ENCODE measurements around the gene SLCO6A1. TPM values are rescaled to one million over a fixed set of nuclear protein-coding genes. Genes with fewer than 3 reads are reported as not detected.
A peak's percentile ranks its signal among the peaks of the same experiment; 100 is the strongest.
"Not testable (repeated sequence)": the region's sequence is repeated elsewhere in the genome, so short reads cannot be mapped to it uniquely, and the experiment has no call there.

Gene SLCO6A1
- total and polyA plus RNA-seq, 12 donors, result not detected

GRCh38 chr5:102511666-102512065, 12.9 kb upstream of the SLCO6A1 start:
- ATAC-seq (peak in 4 of 8 donors; percentile 23 to 55 (median 44)), DNase-seq (peak in 1 of 2 donors; percentile 21)
- TF ChIP-seq, protein P1, sequence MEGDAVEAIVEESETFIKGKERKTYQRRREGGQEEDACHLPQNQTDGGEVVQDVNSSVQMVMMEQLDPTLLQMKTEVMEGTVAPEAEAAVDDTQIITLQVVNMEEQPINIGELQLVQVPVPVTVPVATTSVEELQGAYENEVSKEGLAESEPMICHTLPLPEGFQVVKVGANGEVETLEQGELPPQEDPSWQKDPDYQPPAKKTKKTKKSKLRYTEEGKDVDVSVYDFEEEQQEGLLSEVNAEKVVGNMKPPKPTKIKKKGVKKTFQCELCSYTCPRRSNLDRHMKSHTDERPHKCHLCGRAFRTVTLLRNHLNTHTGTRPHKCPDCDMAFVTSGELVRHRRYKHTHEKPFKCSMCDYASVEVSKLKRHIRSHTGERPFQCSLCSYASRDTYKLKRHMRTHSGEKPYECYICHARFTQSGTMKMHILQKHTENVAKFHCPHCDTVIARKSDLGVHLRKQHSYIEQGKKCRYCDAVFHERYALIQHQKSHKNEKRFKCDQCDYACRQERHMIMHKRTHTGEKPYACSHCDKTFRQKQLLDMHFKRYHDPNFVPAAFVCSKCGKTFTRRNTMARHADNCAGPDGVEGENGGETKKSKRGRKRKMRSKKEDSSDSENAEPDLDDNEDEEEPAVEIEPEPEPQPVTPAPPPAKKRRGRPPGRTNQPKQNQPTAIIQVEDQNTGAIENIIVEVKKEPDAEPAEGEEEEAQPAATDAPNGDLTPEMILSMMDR (IDR thresholded peaks at IDR 0.05), result no peak
- Histone ChIP-seq H3K36me3 (no peaks in the 10 kb centered on the region), H3K4me3 (no peak overlapping the region), H3K4me1 (peaks cover 0 to 15% (median 0%) of the 10 kb centered on the region in 9 donors), H3K27ac (no peak overlapping the region), H3K9me3 (no peaks in the 10 kb centered on the region), H3K27me3 (no peaks in the 10 kb centered on the region)
- intact Hi-C loops (cut with DNase I), result no loop called here
- 33% methylated on average over 4 of the region's 4 CpGs for WGBS, 2 donors

DNA sequence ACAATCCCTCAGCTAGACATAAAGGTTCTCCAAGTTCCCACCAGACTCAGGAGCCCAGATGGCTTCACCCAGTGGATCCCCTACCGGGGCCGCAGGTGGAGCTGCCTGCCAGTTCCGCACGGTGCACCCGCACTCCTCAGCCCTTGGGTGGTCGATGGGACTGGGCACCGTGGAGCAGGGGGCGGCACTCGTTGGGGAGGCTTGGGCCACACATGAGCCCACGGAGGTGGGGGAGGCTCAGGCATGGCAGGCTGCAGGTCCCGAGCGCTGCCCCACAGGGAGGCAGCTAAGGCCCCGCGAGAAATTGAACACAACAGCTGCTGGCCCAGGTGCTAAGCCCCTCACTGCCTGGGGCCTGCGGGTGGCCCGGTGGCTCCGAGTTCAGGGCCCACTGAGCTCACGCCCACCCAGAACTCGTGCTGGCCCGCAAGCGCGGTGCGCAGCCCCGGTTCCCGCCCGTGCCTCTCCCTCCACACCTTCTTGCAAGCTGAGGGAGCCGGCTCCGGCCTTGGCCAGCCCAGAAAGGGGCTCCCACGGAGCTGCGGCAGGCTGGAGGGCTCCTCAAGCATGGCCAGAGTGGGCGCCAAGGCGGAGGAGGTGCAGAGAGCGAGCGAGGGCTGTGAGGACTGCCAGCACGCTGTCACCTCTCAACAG, 7.4 kb downstream of the SLCO6A1 start:
- H3K27me3 ChIP-seq; H3K36me3 ChIP-seq; H3K27ac ChIP-seq; H3K4me1 ChIP-seq; DNase-seq; ATAC-seq; H3K4me3 ChIP-seq; intact Hi-C loops (cut with DNase I): not testable (repeated sequence)
- WGBS, 2 donors, result 94 to 95% methylated on average over 27 to 35 of the region's 35 CpGs
- peaks cover 0 to 15% (median 0%) of the 10 kb centered on the region in 11 donors for H3K9me3 ChIP-seq

GRCh38 chr5:102483736-102484135, 15.1 kb downstream of the SLCO6A1 start:
- no peaks in the 10 kb centered on the region for H3K4me1 ChIP-seq
- no peaks in the 10 kb centered on the region for H3K36me3 ChIP-seq
- DNase-seq (no peak), ATAC-seq (no peak)
- TF ChIP-seq, protein P1 (IDR thresholded peaks at IDR 0.05), result no peak
- WGBS, 2 donors, result 61 to 72% methylated on average over 2 of the region's 2 CpGs
- intact Hi-C loops (cut with DNase I), result no loop called here
- H3K9me3 ChIP-seq, result peaks cover 0 to 3% (median 0%) of the 10 kb centered on the region in 11 donors
- H3K27me3 ChIP-seq, result no peaks in the 10 kb centered on the region
- no peak overlapping the region for H3K27ac ChIP-seq
- no peak overlapping the region for H3K4me3 ChIP-seq

DNA sequence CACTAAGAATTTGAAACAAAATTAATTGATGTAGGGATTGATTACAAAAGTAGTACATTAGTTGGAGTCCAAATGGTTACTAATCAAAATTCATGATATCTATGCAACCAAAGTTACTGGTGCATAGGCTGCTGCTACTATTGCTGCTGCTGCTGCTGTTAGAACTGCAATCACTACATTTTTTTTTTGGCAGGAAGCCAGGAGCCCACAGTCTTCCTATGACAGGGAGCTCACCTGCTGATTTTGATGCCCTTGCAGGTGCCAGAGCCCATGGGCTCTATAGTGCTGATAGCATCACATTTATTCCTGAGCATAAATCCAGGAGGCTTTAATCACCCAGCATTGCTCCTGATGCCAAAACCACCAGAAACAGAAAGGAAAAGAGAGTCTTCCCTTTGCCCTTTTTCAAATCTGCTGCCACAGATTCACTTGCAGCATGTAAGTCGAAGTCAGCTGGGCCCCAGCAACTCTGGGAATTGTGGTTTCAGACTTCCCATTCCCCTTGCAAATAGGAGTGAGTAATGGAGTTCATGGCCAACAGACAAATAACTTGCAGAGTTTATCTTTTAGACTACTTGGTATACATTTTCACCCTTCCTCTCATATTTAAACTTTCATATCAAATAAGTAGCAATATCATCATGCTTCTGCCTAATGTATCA, 17.6 kb downstream of the SLCO6A1 start:
- Histone ChIP-seq H3K27me3 (no peaks in the 10 kb centered on the region), H3K27ac (no peak overlapping the region), H3K4me1 (no peaks in the 10 kb centered on the region), H3K36me3 (no peaks in the 10 kb centered on the region), H3K9me3 (no peaks in the 10 kb centered on the region), H3K4me3 (no peak overlapping the region)
- no peak for DNase-seq
- TF ChIP-seq, protein P1 (IDR thresholded peaks at IDR 0.05), result no peak
- 17 to 41% methylated on average over 1 of the region's 1 CpG for WGBS, 2 donors
- intact Hi-C loops (cut with DNase I), result no loop called here
- no peak for ATAC-seq

- TF ChIP-seq, protein P1 (IDR thresholded peaks at IDR 0.05), result no peak
- intact Hi-C loops (cut with DNase I), result no loop called here
- H3K4me3 ChIP-seq, result peak overlapping the region in 1 of 10 donors; percentile 7
- no peak for DNase-seq
- no peaks in the 10 kb centered on the region for H3K4me1 ChIP-seq
- H3K36me3 ChIP-seq, result no peaks in the 10 kb centered on the region
- peaks cover 0 to 18% (median 0%) of the 10 kb centered on the region in 11 donors for H3K9me3 ChIP-seq
- no peaks in the 10 kb centered on the region for H3K27me3 ChIP-seq
- H3K27ac ChIP-seq, result no peak overlapping the region
- ATAC-seq, result no peak
Observed at GRCh38 chr5:102453716-102454115, 45.1 kb downstream of the SLCO6A1 start.

Measured in heart right ventricle (tissue), 16 donors.